ENCODE measurements around the gene ACAP3. TPM values are rescaled to one million over a fixed set of nuclear protein-coding genes. Genes with fewer than 3 reads are reported as not detected.

The ACAP3 gene
- total RNA-seq, 2 donors from 2014 or later, result 43.2 to 58.6 TPM

GRCh38 chr1:1349256-1350012 lies 41.7 kb upstream of the ACAP3 start, which contains the start of gene DVL1:
DVL1 (minus strand) TSS chr1:1349418; CDS start chr1:1349065, 353 bp downstream.
- H3K4me1 ChIP-seq (replicated peaks), result peaks cover 14% of the 10 kb centered on the region
- TF ChIP-seq, protein P1, sequence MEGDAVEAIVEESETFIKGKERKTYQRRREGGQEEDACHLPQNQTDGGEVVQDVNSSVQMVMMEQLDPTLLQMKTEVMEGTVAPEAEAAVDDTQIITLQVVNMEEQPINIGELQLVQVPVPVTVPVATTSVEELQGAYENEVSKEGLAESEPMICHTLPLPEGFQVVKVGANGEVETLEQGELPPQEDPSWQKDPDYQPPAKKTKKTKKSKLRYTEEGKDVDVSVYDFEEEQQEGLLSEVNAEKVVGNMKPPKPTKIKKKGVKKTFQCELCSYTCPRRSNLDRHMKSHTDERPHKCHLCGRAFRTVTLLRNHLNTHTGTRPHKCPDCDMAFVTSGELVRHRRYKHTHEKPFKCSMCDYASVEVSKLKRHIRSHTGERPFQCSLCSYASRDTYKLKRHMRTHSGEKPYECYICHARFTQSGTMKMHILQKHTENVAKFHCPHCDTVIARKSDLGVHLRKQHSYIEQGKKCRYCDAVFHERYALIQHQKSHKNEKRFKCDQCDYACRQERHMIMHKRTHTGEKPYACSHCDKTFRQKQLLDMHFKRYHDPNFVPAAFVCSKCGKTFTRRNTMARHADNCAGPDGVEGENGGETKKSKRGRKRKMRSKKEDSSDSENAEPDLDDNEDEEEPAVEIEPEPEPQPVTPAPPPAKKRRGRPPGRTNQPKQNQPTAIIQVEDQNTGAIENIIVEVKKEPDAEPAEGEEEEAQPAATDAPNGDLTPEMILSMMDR (IDR thresholded peaks at IDR 0.05), result peak; percentile 33 to 78 (median 54)
- TF ChIP-seq POLR2A (IDR thresholded peaks at IDR 0.05) (peak; percentile 17), POLR2AphosphoS5 (IDR thresholded peaks at IDR 0.05) (no peak)
- H3K4me3 ChIP-seq, result peak within 1 kb of the TSS; percentile 74 to 82
- intact Hi-C loops (cut with DNase I), result loop anchor here (5.0 kb wide), 1 partner anchor 42 kb away; the partner anchor contains the start of genes ACAP3 and PUSL1
- DNase-seq (ENCODE audit: low spot score), result peak; percentile 33
- peak within 1 kb of the TSS; percentile 85 to 87 for H3K27ac ChIP-seq
- no peaks in the 10 kb centered on the region for H3K36me3 ChIP-seq
- no peaks in the 10 kb centered on the region for H3K27me3 ChIP-seq (replicated peaks; ENCODE audit: insufficient read depth)
- H3K9me3 ChIP-seq, result no peaks in the 10 kb centered on the region
- WGBS, result under 1% methylated on average over 26 of the region's 122 CpGs

GRCh38 chr1:1348420-1349255 lies 40.9 kb upstream of the ACAP3 start:
- WGBS, result under 1% methylated on average over 67 of the region's 109 CpGs
- TF ChIP-seq POLR2AphosphoS5 (IDR thresholded peaks at IDR 0.05) (no peak), POLR2A (IDR thresholded peaks at IDR 0.05) (no peak)
- TF ChIP-seq, protein P1 (IDR thresholded peaks at IDR 0.05), result no peak
- Histone ChIP-seq H3K9me3 (no peaks in the 10 kb centered on the region), H3K27me3 (replicated peaks; ENCODE audit: insufficient read depth) (no peaks in the 10 kb centered on the region), H3K27ac (peak overlapping the region; percentile 62 to 66), H3K4me1 (replicated peaks) (peaks cover 14% of the 10 kb centered on the region), H3K4me3 (peak overlapping the region; percentile 60 to 79), H3K36me3 (no peaks in the 10 kb centered on the region)
- DNase-seq (ENCODE audit: low spot score), result no peak
- intact Hi-C loops (cut with DNase I), result loop anchor here (5.0 kb wide), 1 partner anchor 41 kb away; the partner anchor contains the start of genes ACAP3 and PUSL1

GRCh38 chr1:1347663-1348419 lies 40.1 kb upstream of the ACAP3 start:
- H3K27ac ChIP-seq, result peak overlapping the region; percentile 62 to 66
- H3K4me3 ChIP-seq, result peak overlapping the region; percentile 60 to 79
- H3K9me3 ChIP-seq, result no peaks in the 10 kb centered on the region
- intact Hi-C loops (cut with DNase I), result loop anchor here (5.0 kb wide), 1 partner anchor 41 kb away; the partner anchor contains the start of genes ACAP3 and PUSL1
- 22% methylated on average over 19 of the region's 26 CpGs for WGBS
- no peaks in the 10 kb centered on the region for H3K36me3 ChIP-seq
- no peaks in the 10 kb centered on the region for H3K27me3 ChIP-seq (replicated peaks; ENCODE audit: insufficient read depth)
- no peak for DNase-seq (ENCODE audit: low spot score)
- peaks cover 14% of the 10 kb centered on the region for H3K4me1 ChIP-seq (replicated peaks)
- TF ChIP-seq POLR2A (IDR thresholded peaks at IDR 0.05), result no peak
- TF ChIP-seq POLR2AphosphoS5 (IDR thresholded peaks at IDR 0.05), result peak; percentile 44

DNA sequence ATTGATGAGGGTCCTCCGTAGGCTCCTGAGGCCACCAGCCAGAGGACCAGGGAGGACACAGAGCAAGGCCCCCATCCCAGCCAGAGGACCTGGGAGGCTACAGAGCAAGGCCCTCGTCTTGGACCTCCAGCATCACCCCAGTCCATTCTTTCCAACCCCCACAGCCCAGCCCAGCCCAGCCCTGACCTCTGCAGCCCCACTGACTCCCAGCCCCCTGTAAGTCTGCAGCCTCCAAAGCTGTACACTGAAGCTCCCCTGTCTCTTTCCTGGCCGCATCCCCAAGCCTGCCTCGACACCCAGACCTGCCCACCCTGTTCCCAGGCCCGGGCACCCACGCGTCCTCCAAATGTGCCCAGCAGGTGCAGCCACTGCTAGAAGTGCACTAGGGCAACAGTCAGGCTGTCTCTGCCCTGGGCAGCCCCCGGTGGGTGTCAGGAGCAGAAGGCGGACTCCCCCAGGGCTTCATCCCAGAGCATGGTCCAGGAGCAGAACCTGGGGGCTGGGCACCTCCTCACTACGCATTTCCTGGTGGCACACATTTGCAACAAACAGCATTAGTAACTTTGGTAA lies 39.4 kb upstream of the ACAP3 start:
- intact Hi-C loops (cut with DNase I), result loop anchor here (5.0 kb wide), 1 partner anchor 40 kb away; the partner anchor contains the start of genes ACAP3 and PUSL1
- Histone ChIP-seq H3K4me3 (peak overlapping the region; percentile 60 to 79), H3K4me1 (replicated peaks) (peaks cover 14% of the 10 kb centered on the region), H3K27ac (peak overlapping the region; percentile 62 to 66), H3K36me3 (no peaks in the 10 kb centered on the region), H3K27me3 (replicated peaks; ENCODE audit: insufficient read depth) (no peaks in the 10 kb centered on the region), H3K9me3 (no peaks in the 10 kb centered on the region)
- WGBS, result 70% methylated on average over 10 of the region's 10 CpGs
- DNase-seq (ENCODE audit: low spot score), result no peak
- TF ChIP-seq POLR2AphosphoS5 (IDR thresholded peaks at IDR 0.05) (no peak), POLR2A (IDR thresholded peaks at IDR 0.05) (no peak)
- TF ChIP-seq, protein P1 (IDR thresholded peaks at IDR 0.05), result no peak

All from prostate gland (tissue), 2 donors.